GM19238 (cell line): ENCODE measurements around the gene SMAD4.
"Not testable (repeated sequence)": the region's sequence is repeated elsewhere in the genome, so short reads cannot be mapped to it uniquely, and the experiment has no call there.

Experiments used
- DNase-seq: peaks from one replicate; pipeline ENCODE4 v3.0.0; 2011; ENCODE audit warnings: low spot score; ENCODE audit not compliant: insufficient read length

The SMAD4 gene

GRCh38 chr18:51029694-51030536 is at the start of gene SMAD4:
Gene SMAD4 (plus strand): TSS chr18:51030213. CDS start chr18:51047047, 16,834 bp downstream.
- DNase-seq = peak; percentile 95

- no peak for DNase-seq
Observed at GRCh38 chr18:50981381-50981780, 48.6 kb upstream of the SMAD4 start.

GRCh38 chr18:50982086-50982801 is 47.8 kb upstream of the SMAD4 start:
- no peak for DNase-seq

GRCh38 chr18:50982802-50983179 is 47.2 kb upstream of the SMAD4 start:
- DNase-seq = no peak

DNA sequence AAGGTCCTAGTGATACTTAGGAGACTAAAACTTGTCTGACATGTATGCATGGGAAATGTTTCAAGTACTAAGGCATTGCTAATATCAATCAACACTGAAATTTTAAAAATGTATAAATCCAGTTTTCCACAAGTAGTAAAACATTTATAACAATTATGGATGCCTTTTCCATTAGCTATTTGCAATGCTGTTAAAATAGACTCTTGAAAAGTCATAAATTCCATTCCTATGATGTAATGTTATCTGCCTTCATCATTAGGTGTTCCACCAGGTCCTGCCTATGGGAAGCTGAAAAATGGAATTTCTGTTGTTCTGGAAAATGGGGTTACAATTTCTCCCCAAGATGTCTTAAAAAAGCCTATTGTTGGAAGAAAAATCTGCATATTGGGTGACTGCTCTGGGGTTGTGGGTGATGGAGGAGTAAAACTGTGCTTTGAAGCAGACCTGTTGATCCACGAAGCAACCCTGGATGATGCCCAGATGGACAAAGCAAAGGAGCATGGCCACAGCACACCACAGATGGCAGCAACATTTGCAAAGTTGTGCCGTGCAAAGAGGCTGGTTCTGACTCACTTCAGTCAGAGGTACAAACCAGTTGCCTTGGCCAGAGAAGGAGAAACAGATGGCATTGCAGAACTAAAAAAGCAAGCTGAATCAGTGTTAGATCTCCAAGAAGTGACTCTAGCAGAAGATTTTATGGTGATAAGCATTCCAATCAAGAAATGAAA is 43.5 kb upstream of the SMAD4 start:
- no peak for DNase-seq

DNA sequence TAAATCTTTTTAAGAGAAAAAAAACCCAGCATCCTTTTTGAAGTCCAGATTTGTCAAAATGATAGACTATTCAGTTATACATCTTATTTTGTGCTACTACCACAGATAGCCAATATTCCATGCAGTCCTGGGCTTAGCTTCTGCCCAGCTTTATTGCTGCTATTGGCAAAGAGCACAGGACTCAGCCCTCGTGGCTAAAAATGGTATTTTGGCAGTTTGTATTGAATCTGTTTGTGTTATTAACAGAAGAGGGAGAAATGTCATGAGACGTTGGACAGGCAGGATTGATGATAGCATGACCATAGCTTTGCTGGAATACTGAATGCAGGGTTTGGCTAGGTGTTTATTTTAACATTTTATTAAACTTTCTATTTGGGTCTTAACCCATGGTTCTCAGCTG is 42.8 kb upstream of the SMAD4 start:
- no peak for DNase-seq

DNA sequence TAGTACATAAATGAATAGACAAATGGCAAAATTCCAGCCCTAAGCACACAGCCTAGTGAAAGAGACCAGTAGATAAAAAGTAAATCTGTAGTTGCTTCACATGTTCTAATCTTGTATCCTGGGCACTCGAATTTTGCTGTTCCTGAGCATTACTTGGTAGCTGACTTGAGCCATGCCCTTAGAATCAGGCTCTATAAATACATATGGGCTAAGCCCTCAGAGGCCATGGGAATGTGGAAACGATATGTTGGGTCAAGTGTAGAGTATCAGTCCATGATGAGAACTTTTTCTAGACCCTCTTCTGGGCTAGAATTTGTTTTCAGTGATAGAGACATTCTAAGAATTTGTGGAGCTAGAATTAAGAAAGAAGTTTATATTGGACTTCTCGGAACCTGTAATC is 40.3 kb upstream of the SMAD4 start:
- DNase-seq = no peak

GRCh38 chr18:50992351-50992762 is 37.7 kb upstream of the SMAD4 start:
- DNase-seq = no peak

GRCh38 chr18:50994031-50994430 is 36.0 kb upstream of the SMAD4 start:
- DNase-seq = no peak

GRCh38 chr18:51003174-51003573 is 26.8 kb upstream of the SMAD4 start:
- not testable (repeated sequence) for DNase-seq

- no peak for DNase-seq
Observed at GRCh38 chr18:51006061-51006818, 23.8 kb upstream of the SMAD4 start.

DNA sequence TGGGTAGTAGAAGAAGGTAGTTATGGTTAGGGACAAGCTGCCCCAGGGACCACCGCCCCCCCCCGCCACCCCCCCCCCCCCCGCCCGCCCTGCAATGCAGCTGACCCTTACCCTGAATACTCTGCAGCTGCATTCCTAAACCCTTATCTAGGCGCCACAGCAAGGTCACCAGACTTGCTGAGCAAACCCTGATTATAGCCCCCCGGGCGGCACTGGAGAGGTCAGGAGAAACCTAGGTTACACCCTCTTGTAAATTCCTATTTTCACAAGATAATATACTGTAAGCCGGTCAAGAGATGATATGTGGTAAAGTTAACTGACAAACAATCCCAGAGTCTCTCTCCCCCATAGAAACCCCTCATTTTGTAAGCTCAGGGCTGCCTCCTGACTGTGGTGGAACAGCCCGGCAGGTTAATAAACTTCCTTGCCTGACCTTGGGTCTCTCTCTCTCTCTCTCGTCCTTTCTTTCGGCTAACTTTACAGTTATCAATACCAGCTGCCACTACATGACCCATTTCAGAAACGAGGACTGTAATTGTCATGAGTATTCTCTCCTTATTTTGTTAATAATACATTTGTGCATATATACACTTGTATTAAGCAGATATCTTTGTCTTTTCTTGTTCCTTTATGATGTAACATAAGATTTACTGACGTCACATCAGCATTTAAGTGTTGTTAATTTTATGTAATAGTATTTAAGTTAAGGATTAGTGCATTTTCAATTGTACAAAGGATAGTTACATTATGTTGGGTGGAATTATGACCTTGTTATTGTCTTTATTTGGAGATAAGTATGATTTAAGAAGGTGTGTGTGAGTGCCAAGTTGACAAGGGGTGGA is 22.8 kb upstream of the SMAD4 start:
- no peak for DNase-seq

GRCh38 chr18:51007790-51008139 is 22.2 kb upstream of the SMAD4 start:
- DNase-seq = no peak

DNA sequence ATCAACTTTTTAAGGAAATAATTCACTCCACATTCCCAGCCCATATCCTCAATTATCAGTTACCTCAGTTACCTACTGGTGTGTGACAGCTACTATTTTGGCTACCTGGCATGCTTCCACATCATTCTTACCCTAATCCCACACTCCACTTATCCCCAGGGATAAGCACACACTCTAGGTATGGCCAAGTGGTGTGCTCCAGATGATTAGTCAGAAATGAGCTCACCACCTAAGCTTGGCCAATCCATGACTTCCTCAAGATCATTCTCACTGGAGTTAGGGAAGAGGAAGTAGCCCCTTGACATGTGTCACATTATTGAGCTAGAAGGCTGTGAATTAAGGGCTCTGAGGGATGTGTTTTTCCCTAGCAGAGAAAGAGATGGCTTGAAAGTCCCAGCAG is 20.9 kb upstream of the SMAD4 start:
- no peak for DNase-seq

GRCh38 chr18:51010218-51010617 is 19.8 kb upstream of the SMAD4 start:
- DNase-seq = no peak

DNA sequence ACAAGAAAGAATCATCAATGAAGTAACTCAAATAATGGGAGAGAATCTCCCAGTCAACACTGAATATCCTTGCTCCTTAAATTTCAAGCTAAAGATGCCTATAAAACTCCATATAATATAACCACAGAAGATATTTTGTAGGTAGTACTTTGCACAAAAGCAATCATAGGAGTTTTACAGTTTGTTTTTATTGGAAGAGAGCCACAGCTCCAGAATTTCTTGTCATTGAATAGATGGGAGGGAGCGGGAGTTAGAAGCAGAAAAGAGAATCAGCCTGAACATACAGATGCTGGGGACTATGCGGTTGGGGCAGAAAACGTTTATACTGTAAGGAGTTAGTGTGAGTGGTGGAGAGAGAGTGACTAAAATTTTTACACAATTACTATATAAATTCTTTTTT is 18.3 kb upstream of the SMAD4 start:
- DNase-seq = no peak

- DNase-seq = no peak
Observed at GRCh38 chr18:51012441-51012840, 17.6 kb upstream of the SMAD4 start.

DNA sequence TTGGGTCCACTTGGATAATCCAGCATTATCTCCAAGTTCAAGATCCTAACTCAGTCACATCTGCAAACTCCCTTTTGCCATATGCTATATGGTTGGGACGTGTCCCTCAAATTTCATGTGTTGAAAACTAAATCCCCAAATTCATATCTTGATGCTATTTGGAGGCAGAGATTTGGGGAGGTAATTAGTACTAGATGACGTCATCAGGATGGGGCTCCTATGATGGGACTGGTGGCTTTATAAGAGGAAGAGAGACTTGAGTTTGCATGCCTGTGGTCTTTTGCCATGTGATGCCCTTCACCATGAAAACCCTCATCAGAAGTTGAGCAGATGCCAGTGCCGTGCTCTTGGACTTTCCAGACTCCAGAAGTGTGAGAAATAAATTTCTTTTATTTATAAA is 16.8 kb upstream of the SMAD4 start:
- no peak for DNase-seq

DNA sequence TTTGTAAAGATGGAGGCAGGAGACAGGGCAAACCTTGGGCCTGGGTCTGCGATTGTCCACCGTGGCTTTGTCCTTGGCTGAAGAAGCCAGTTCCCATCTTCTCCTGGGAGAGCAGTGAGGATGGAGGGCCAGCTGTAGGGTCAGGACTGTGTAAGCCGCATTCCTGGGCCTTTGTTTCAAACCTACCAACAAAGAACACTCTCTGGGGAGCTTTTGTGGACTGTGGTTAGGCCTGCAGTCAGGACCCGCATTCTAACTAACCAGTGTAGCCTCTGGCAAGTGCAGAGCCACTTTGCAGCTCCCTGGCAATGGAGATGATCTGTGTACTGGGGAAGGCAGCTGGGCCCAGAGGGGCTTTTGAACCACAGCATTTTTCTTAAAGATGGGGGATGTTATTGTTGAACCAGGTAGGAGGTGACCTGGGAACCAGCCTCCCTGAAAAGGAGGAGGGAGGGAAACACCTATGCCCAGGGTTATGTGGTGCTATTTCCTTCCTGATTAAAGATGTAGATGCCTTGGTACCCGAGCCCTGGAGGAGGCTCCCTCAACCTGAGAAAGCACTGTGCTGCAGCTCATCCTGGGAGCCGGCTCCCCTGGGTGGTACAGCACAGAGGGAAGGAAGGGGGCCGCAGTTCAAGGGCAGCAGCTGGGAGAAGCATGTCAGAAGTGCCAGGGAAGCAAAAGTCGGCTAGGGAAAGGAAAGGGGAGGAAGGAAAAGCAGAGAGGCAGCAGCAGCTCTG is 12.7 kb upstream of the SMAD4 start:
- DNase-seq = no peak

- no peak for DNase-seq
Observed at GRCh38 chr18:51020536-51020935, 9.5 kb upstream of the SMAD4 start.
